CD4-positive, alpha-beta T cell (primary cell): ENCODE data around the gene PLPP2. TPM values are rescaled to one million over a fixed set of nuclear protein-coding genes. Genes with fewer than 3 reads are reported as not detected.

Source experiments
- ATAC-seq: fragments of 200-7000 bp; cut with Tn5 transposase; one replicate; pipeline ENCODE4 v1.10.0; 2022; ENCODE audit warnings: mild to moderate bottlenecking; ENCODE audit not compliant: poor library complexity
- CTCF ChIA-PET: fragments of 350-600 bp; sonication (Branson Sonifier 250); formaldehyde crosslinking; loops from one replicate; lab custom pipeline; 2021; ENCODE audit warnings: antibody characterized with exemption, inconsistent platforms; lab: Charles Lee
- POLR2A ChIA-PET: fragments of 350-600 bp; sonication (Branson Sonifier 250); formaldehyde crosslinking; loops from one replicate; lab custom pipeline; 2021; ENCODE audit warnings: antibody characterized with exemption, inconsistent platforms; lab: Charles Lee
- DNase-seq, 14 experiments: peaks; one replicate each; pipeline ENCODE4 v3.0.0-alpha.2; 2013 to 2020; ENCODE audit warnings: mixed read lengths in 2 of 14
- H3K27ac ChIP-seq, 2 donors: one replicate each; pipeline versions ENCODE4 v1.5.1 to v1.7.0; 2013; ENCODE audit warnings: low read length in 2 of 2, low read depth in 1 of 2, mild to moderate bottlenecking in 1 of 2
- H3K27me3 ChIP-seq, 2 experiments: 1 replicate in 1 of 2; 2 replicates in 1 of 2; pipeline versions ENCODE4 v1.6.1 to v1.7.0; 2013; ENCODE audit warnings: low read length in 2 of 2, control low read depth in 1 of 2, mild to moderate bottlenecking in 1 of 2, moderate library complexity in 1 of 2; ENCODE audit not compliant: insufficient read depth in 2 of 2, control insufficient read depth in 1 of 2
- H3K36me3 ChIP-seq: one replicate; pipeline ENCODE4 v1.6.1; 2013; ENCODE audit warnings: low read length, control low read depth; ENCODE audit not compliant: insufficient read depth
- H3K4me1 ChIP-seq: one replicate; pipeline ENCODE4 v1.6.1; 2013; ENCODE audit warnings: low read length, control low read depth; ENCODE audit not compliant: insufficient read depth
- H3K4me3 ChIP-seq: one replicate; pipeline ENCODE4 v1.5.1; 2013; ENCODE audit warnings: mild to moderate bottlenecking, low read length, moderate library complexity
- H3K9me3 ChIP-seq, 2 experiments: 1 replicate in 1 of 2; 2 replicates in 1 of 2; pipeline versions ENCODE4 v1.6.1 to v1.7.0; 2013; ENCODE audit warnings: low read length in 2 of 2, mild to moderate bottlenecking in 2 of 2, control low read depth in 1 of 2, moderate library complexity in 1 of 2; ENCODE audit not compliant: control insufficient read depth in 1 of 2, insufficient read depth in 1 of 2
- H3K27ac Mint-ChIP-seq: one replicate; pipeline ENCODE4 v1.8.0; 2020; ENCODE audit warnings: mixed read lengths
- H3K27me3 Mint-ChIP-seq: one replicate; pipeline ENCODE4 v1.8.0; 2021; ENCODE audit warnings: mixed read lengths
- H3K36me3 Mint-ChIP-seq: one replicate; pipeline ENCODE4 v1.8.0; 2021; ENCODE audit warnings: low read depth, mixed read lengths
- H3K4me1 Mint-ChIP-seq: one replicate; pipeline ENCODE4 v1.8.0; 2021; ENCODE audit warnings: low read depth, mixed read lengths
- H3K4me3 Mint-ChIP-seq: one replicate; pipeline ENCODE4 v1.8.0; 2020; ENCODE audit warnings: mild to moderate bottlenecking, mixed read lengths
- H3K9me3 Mint-ChIP-seq: one replicate; pipeline ENCODE4 v1.8.0; 2020; ENCODE audit warnings: mixed read lengths
- intact Hi-C, 2 experiments: fragments of 100-400 bp; cut with DNase I in 1 of 2; cut with micrococcal nuclease in 1 of 2; formaldehyde crosslinking; loops; one replicate each; pipeline versions ENCODE4 v1.15.1 to v1.9.0; 2023 to 2025; cut with DNase I, micrococcal nuclease
- total RNA-seq, 174 experiments: library from RNA in 2 of 174; stranded (reverse) in 2 of 174; gene quantifications; one replicate each; pipeline ENCODE4 v1.2.3 and lab custom pipeline; 2021 to 2026
- TF ChIP-seq, protein P1 (sequence below): fragments of 200-600 bp; IDR thresholded peaks from one replicate; pipeline ENCODE4 v1.8.0; 2022; ENCODE audit warnings: antibody characterized with exemption, mild to moderate bottlenecking

PLPP2 gene
- total RNA-seq, 2 experiments from 2014 or later, result 0.64 TPM; not detected in 1

DNA sequence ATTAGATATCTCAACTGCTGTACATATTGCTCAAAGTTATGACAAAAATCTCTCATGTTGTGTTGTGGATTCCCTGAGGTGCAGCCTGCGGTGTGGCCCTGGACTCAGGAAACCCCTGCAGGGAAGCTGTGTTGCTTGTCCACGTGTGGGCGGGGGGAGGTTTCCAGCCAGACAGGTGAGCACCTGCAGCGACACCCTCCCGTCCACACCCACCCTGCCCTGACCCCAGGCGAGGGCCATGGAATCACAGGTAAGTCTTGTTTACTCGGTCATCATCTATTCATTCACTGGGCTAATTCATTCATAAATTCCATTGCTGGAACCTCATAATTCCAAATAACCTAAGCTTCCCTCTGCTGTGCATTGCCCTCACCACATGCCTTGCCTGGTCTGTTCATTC is 14.1 kb downstream of the PLPP2 start:
- peaks cover 0 to 4% of the 10 kb centered on the region in 2 experiments for H3K9me3 ChIP-seq
- CTCF ChIA-PET, result no interaction called here
- no peaks in the 10 kb centered on the region for H3K4me1 Mint-ChIP-seq
- H3K36me3 Mint-ChIP-seq, result no peaks in the 10 kb centered on the region
- H3K27ac Mint-ChIP-seq, result no peak overlapping the region
- ATAC-seq (no peak), DNase-seq (no peak)
- intact Hi-C loops, result no loop called here
- H3K4me3 ChIP-seq, result no peak overlapping the region
- H3K36me3 ChIP-seq, result no peaks in the 10 kb centered on the region
- H3K27me3 ChIP-seq, result peaks cover 17 to 23% of the 10 kb centered on the region in 2 experiments
- no peaks in the 10 kb centered on the region for H3K4me1 ChIP-seq
- POLR2A ChIA-PET, result no interaction called here
- TF ChIP-seq, protein P1, sequence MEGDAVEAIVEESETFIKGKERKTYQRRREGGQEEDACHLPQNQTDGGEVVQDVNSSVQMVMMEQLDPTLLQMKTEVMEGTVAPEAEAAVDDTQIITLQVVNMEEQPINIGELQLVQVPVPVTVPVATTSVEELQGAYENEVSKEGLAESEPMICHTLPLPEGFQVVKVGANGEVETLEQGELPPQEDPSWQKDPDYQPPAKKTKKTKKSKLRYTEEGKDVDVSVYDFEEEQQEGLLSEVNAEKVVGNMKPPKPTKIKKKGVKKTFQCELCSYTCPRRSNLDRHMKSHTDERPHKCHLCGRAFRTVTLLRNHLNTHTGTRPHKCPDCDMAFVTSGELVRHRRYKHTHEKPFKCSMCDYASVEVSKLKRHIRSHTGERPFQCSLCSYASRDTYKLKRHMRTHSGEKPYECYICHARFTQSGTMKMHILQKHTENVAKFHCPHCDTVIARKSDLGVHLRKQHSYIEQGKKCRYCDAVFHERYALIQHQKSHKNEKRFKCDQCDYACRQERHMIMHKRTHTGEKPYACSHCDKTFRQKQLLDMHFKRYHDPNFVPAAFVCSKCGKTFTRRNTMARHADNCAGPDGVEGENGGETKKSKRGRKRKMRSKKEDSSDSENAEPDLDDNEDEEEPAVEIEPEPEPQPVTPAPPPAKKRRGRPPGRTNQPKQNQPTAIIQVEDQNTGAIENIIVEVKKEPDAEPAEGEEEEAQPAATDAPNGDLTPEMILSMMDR, result no peak
- H3K27ac ChIP-seq, result no peak overlapping the region
- no peaks in the 10 kb centered on the region for H3K9me3 Mint-ChIP-seq
- peaks cover 57% of the 10 kb centered on the region for H3K27me3 Mint-ChIP-seq
- no peak overlapping the region for H3K4me3 Mint-ChIP-seq

DNA sequence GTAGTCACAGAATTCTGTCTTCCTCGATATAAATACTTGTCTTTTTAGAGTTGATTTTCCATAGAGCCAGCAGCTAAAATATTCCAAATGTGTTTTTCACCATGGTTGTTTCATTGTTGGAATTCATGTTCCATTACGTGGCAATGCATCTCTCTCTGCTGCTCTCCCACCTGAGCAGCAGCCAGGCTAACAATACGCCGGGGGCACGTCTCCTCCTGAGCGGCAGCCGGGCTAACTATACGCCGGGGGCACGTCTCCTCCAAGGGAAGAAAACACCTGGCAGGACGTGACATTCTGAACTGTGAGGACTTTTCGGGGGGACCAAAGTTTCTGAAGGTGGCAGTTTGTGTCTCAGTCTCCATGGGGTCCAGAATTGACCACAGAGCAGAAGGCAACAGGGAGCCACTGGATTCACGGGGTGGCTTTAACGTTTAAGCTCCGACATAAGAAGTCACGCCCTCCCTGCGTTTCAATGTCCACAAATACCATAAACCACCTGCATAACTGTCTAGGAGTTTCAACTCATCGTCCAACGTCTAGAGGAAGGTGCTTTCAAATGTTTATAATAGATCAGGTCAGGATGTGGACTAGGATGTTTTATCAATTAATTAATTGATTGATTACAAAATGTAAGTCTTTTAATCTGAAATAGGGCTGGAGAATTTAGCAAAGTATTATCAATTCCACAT is 15.1 kb downstream of the PLPP2 start:
- H3K27me3 Mint-ChIP-seq, result peaks cover 65% of the 10 kb centered on the region
- H3K27ac Mint-ChIP-seq, result no peak overlapping the region

DNA sequence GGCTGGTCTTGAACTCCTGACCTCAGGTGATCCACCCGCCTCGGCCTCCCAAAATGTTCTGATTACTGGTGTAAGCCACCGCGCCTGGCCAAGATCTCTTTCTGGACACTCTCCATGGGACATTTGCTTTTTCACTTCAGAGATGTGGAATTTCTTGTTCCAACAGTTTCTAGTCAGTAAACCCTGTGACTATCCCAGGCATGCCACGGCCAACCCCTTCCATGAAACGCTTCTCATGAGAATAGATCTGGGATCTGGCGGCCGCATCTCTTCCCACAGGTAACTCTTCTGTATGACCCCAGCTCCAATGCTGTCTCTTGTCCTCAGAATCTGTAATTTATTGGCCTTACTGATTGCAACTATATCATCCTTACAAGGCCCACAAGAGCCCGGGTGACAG is 16.2 kb downstream of the PLPP2 start:
- H3K27ac Mint-ChIP-seq, result no peak overlapping the region
- Histone ChIP-seq H3K4me1 (no peaks in the 10 kb centered on the region), H3K4me3 (no peak overlapping the region), H3K9me3 (no peaks in the 10 kb centered on the region), H3K36me3 (no peaks in the 10 kb centered on the region), H3K27ac (no peak overlapping the region), H3K27me3 (peaks cover 17 to 23% of the 10 kb centered on the region in 2 experiments)
- no peaks in the 10 kb centered on the region for H3K36me3 Mint-ChIP-seq
- CTCF ChIA-PET, result no interaction called here
- no peaks in the 10 kb centered on the region for H3K9me3 Mint-ChIP-seq
- POLR2A ChIA-PET, result no interaction called here
- TF ChIP-seq, protein P1, result no peak
- no peak overlapping the region for H3K4me3 Mint-ChIP-seq
- intact Hi-C loops, result no loop called here
- H3K27me3 Mint-ChIP-seq, result peaks cover 65% of the 10 kb centered on the region
- ATAC-seq (no peak), DNase-seq (no peak)
- no peaks in the 10 kb centered on the region for H3K4me1 Mint-ChIP-seq

More for the DNA sequence above, 15.1 kb downstream of the PLPP2 start:
- no peak overlapping the region for H3K4me3 Mint-ChIP-seq
- POLR2A ChIA-PET, result no interaction called here
- H3K4me1 Mint-ChIP-seq, result no peaks in the 10 kb centered on the region
- CTCF ChIA-PET, result no interaction called here
- H3K9me3 Mint-ChIP-seq, result no peaks in the 10 kb centered on the region
- TF ChIP-seq, protein P1, result no peak
- H3K4me3 ChIP-seq, result no peak overlapping the region
- no peak for ATAC-seq
- no peak overlapping the region for H3K27ac ChIP-seq
- DNase-seq, result no peak
- H3K36me3 ChIP-seq, result no peaks in the 10 kb centered on the region
- H3K9me3 ChIP-seq, result peaks cover 0 to 1% of the 10 kb centered on the region in 2 experiments
- no peaks in the 10 kb centered on the region for H3K4me1 ChIP-seq
- intact Hi-C loops, result no loop called here
- no peaks in the 10 kb centered on the region for H3K36me3 Mint-ChIP-seq
- peaks cover 17 to 23% of the 10 kb centered on the region in 2 experiments for H3K27me3 ChIP-seq
